Naive thymus-derived CD8-positive, alpha-beta T cell (primary cell): Measurements from ENCODE around the gene LAMTOR4. TPM values are rescaled to one million over a fixed set of nuclear protein-coding genes. Genes with fewer than 3 reads are reported as not detected.
"Not testable (repeated sequence)": the region's sequence is repeated elsewhere in the genome, so short reads cannot be mapped to it uniquely, and the experiment has no call there.

ENCODE experiments used
- ATAC-seq, 2 donors: fragments of 150-1000 bp; cut with Tn5 transposase in 1 of 2; sonication (Bioruptor Pico), chemical (Tn5 transposase) in 1 of 2; 1 replicate in 1 of 2; 2 replicates in 1 of 2; pipeline ENCODE4 v1.10.0; 2021; ENCODE audit warnings: mild to moderate bottlenecking in 2 of 2, moderate library complexity in 2 of 2
- POLR2A ChIA-PET: fragments of 350-600 bp; sonication (Branson Sonifier 250); formaldehyde crosslinking; loops from one replicate; lab custom pipeline; 2021; ENCODE audit warnings: antibody characterized with exemption; lab: Charles Lee
- DNase-seq, 10 donors: peaks; one replicate each; pipeline versions ENCODE4 v3.0.0 to v3.0.0-alpha.2; 2020 to 2022
- H3K27ac Mint-ChIP-seq, 10 donors: one replicate each; pipeline ENCODE4 v1.8.0; 2020 to 2022; ENCODE audit warnings: mild to moderate bottlenecking in 10 of 10, mixed read lengths in 10 of 10, moderate library complexity in 4 of 10, inconsistent platforms in 1 of 10
- H3K27me3 Mint-ChIP-seq, 5 donors: one replicate each; pipeline ENCODE4 v1.8.0; 2021 to 2022; ENCODE audit warnings: mixed read lengths in 5 of 5
- H3K36me3 Mint-ChIP-seq, 3 donors: one replicate each; pipeline ENCODE4 v1.8.0; 2020 to 2022; ENCODE audit warnings: mixed read lengths in 3 of 3, mild to moderate bottlenecking in 2 of 3, inconsistent platforms in 1 of 3
- H3K4me1 Mint-ChIP-seq, 4 donors: one replicate each; pipeline ENCODE4 v1.8.0; 2021 to 2022; ENCODE audit warnings: mixed read lengths in 4 of 4
- H3K4me3 Mint-ChIP-seq, 10 donors: one replicate each; pipeline ENCODE4 v1.8.0; 2020 to 2022; ENCODE audit warnings: mild to moderate bottlenecking in 10 of 10, mixed read lengths in 10 of 10, moderate library complexity in 6 of 10, inconsistent platforms in 1 of 10
- H3K9me3 Mint-ChIP-seq, 9 donors: one replicate each; pipeline ENCODE4 v1.8.0; 2020 to 2022; ENCODE audit warnings: mixed read lengths in 9 of 9, mild to moderate bottlenecking in 3 of 9, inconsistent platforms in 1 of 9, moderate library complexity in 1 of 9
- polyA plus RNA-seq, 3 donors: library from polyadenylated mRNA; unstranded; fragments of 300-500 nt; fragmentation: Illumina TruSeq; gene quantifications; one replicate each; pipeline ENCODE4 v1.2.3, GENCODE V29; 2021
- total RNA-seq, 8 experiments: library from RNA in 2 of 8; stranded (reverse) in 2 of 8; gene quantifications; one replicate each; pipeline ENCODE4 v1.2.3 and lab custom pipeline; 2021 to 2026

The LAMTOR4 gene
- total and polyA plus RNA-seq, 5 experiments from 2014 or later = 170 to 435 (median 403) TPM

- Mint-ChIP-seq H3K9me3 (no peaks in the 10 kb centered on the region), H3K36me3 (peaks cover 0 to 5% (median 0%) of the 10 kb centered on the region in 3 donors), H3K27ac (peak overlapping the region in 9 of 10 donors; percentile 30 to 100 (median 74)), H3K27me3 (no peaks in the 10 kb centered on the region), H3K4me3 (peak overlapping the region in 9 of 10 donors; percentile 43 to 99 (median 98)), H3K4me1 (peaks cover 19 to 58% (median 48%) of the 10 kb centered on the region in 4 donors)
- ATAC-seq (no peak), DNase-seq (no peak)
- POLR2A ChIA-PET = interaction anchor here (0.6 to 15.9 kb wide), 12 partner anchors 10 to 304 kb away, joined by 3 to 252 read pairs (median 4); partner anchors contain the start of genes AP4M1, COPS6, LAMTOR4 and MCM7
These were observed 24.2 kb upstream of the LAMTOR4 start for GRCh38 chr7:100124301-100125230.

- Mint-ChIP-seq H3K27me3 (no peaks in the 10 kb centered on the region), H3K27ac (peak overlapping the region; percentile 99 to 100 (median 100)), H3K9me3 (no peaks in the 10 kb centered on the region), H3K4me1 (peaks cover 13 to 50% (median 44%) of the 10 kb centered on the region in 4 donors), H3K4me3 (peak overlapping the region; percentile 97 to 100 (median 99)), H3K36me3 (peaks cover 0 to 5% (median 0%) of the 10 kb centered on the region in 3 donors)
- POLR2A ChIA-PET = interaction anchor here (0.6 to 15.9 kb wide), 29 partner anchors 8 to 311 kb away, joined by 3 to 252 read pairs (median 4); partner anchors contain the start of genes AP4M1, COPS6, GAL3ST4 and GPC2
- ATAC-seq = peak in 1 of 2 donors; percentile 1
- DNase-seq = peak in 1 of 10 donors; percentile 6
These were observed 22.3 kb upstream of the LAMTOR4 start for GRCh38 chr7:100126239-100126930.

GRCh38 chr7:100126931-100127865 is 21.5 kb upstream of the LAMTOR4 start, which contains the start of gene MBLAC1:
Gene MBLAC1 (plus strand): TSS chr7:100126967. CDS start chr7:100127396, 429 bp downstream.
- Mint-ChIP-seq H3K4me1 (peaks cover 14 to 49% (median 45%) of the 10 kb centered on the region in 4 donors), H3K27ac (peak within 1 kb of the TSS; percentile 99 to 100 (median 100)), H3K36me3 (peaks cover 0 to 5% (median 0%) of the 10 kb centered on the region in 3 donors), H3K4me3 (peak within 1 kb of the TSS; percentile 97 to 100 (median 99)), H3K27me3 (no peaks in the 10 kb centered on the region), H3K9me3 (no peaks in the 10 kb centered on the region)
- peak; percentile 84 to 98 (median 91) for DNase-seq
- POLR2A ChIA-PET = interaction anchor here (0.6 to 15.9 kb wide), 31 partner anchors 7 to 310 kb away, joined by 3 to 252 read pairs (median 5); partner anchors contain the start of genes AP4M1, COPS6, GAL3ST4 and GPC2
- ATAC-seq = peak; percentile 75 to 77

GRCh38 chr7:100127866-100128636 is 20.7 kb upstream of the LAMTOR4 start:
- POLR2A ChIA-PET = interaction anchor here (0.6 to 15.9 kb wide), 14 partner anchors 8 to 302 kb away, joined by 3 to 252 read pairs (median 4); partner anchors contain the start of genes AP4M1, COPS6, GPC2 and LAMTOR4
- peaks cover 19 to 52% (median 50%) of the 10 kb centered on the region in 4 donors for H3K4me1 Mint-ChIP-seq
- no peaks in the 10 kb centered on the region for H3K9me3 Mint-ChIP-seq
- no peaks in the 10 kb centered on the region for H3K27me3 Mint-ChIP-seq
- peak overlapping the region in 9 of 10 donors; percentile 50 to 90 (median 85) for H3K27ac Mint-ChIP-seq
- peak overlapping the region; percentile 73 to 99 (median 83) for H3K4me3 Mint-ChIP-seq
- ATAC-seq = peak; percentile 9 to 11
- H3K36me3 Mint-ChIP-seq = peaks cover 0 to 2% (median 0%) of the 10 kb centered on the region in 3 donors
- peak in 4 of 10 donors; percentile 11 to 38 (median 32) for DNase-seq

GRCh38 chr7:100128637-100128963 is 20.1 kb upstream of the LAMTOR4 start:
- no peaks in the 10 kb centered on the region for H3K36me3 Mint-ChIP-seq
- H3K4me1 Mint-ChIP-seq = peaks cover 19 to 53% (median 50%) of the 10 kb centered on the region in 4 donors
- peak overlapping the region in 7 of 10 donors; percentile 7 to 88 (median 82) for H3K27ac Mint-ChIP-seq
- H3K9me3 Mint-ChIP-seq = no peaks in the 10 kb centered on the region
- POLR2A ChIA-PET = interaction anchor here (0.6 to 15.9 kb wide), 14 partner anchors 8 to 302 kb away, joined by 3 to 252 read pairs (median 3); partner anchors contain the start of genes AP4M1, COPS6, GPC2 and LAMTOR4
- H3K4me3 Mint-ChIP-seq = peak overlapping the region; percentile 73 to 99 (median 83)
- DNase-seq (no peak), ATAC-seq (no peak)
- no peaks in the 10 kb centered on the region for H3K27me3 Mint-ChIP-seq

GRCh38 chr7:100130220-100130607 is 18.5 kb upstream of the LAMTOR4 start:
- H3K36me3 Mint-ChIP-seq, H3K4me3 Mint-ChIP-seq: not testable (repeated sequence)
- POLR2A ChIA-PET = interaction anchor here (0.6 to 15.9 kb wide), 8 partner anchors 10 to 136 kb away, joined by 3 to 252 read pairs (median 7); partner anchors contain the start of genes AP4M1, CNPY4, GPC2 and LAMTOR4

GRCh38 chr7:100130608-100131453 is 17.9 kb upstream of the LAMTOR4 start:
- no peaks in the 10 kb centered on the region for H3K9me3 Mint-ChIP-seq
- H3K27ac Mint-ChIP-seq = peak overlapping the region in 2 of 10 donors; percentile 4 to 22
- H3K27me3 Mint-ChIP-seq = no peaks in the 10 kb centered on the region
- DNase-seq (peak; percentile 70 to 89 (median 82)), ATAC-seq (no peak)
- peaks cover 14 to 35% (median 34%) of the 10 kb centered on the region in 4 donors for H3K4me1 Mint-ChIP-seq
- peak overlapping the region in 4 of 10 donors; percentile 8 to 31 (median 17) for H3K4me3 Mint-ChIP-seq
- H3K36me3 Mint-ChIP-seq = no peaks in the 10 kb centered on the region
- POLR2A ChIA-PET = interaction anchor here (0.6 to 15.9 kb wide), 9 partner anchors 11 to 298 kb away, joined by 3 to 252 read pairs (median 5); partner anchors contain the start of genes AP4M1, CNPY4, GPC2 and MCM7

More at GRCh38 chr7:100130220-100130607, 18.5 kb upstream of the LAMTOR4 start:
- peaks cover 14 to 41% (median 39%) of the 10 kb centered on the region in 4 donors for H3K4me1 Mint-ChIP-seq
- H3K27ac Mint-ChIP-seq, DNase-seq, H3K27me3 Mint-ChIP-seq, H3K9me3 Mint-ChIP-seq, ATAC-seq: not testable (repeated sequence)

- no peaks in the 10 kb centered on the region for H3K27me3 Mint-ChIP-seq
- ATAC-seq (no peak), DNase-seq (no peak)
- H3K9me3 Mint-ChIP-seq = no peaks in the 10 kb centered on the region
- POLR2A ChIA-PET = interaction anchor here (0.7 to 3.0 kb wide), 9 partner anchors 11 to 275 kb away, joined by 3 to 16 read pairs (median 5); partner anchors contain the start of genes GAL3ST4, LAMTOR4, PVRIG and TRAPPC14
- no peaks in the 10 kb centered on the region for H3K36me3 Mint-ChIP-seq
- peaks cover 9 to 29% (median 22%) of the 10 kb centered on the region in 4 donors for H3K4me1 Mint-ChIP-seq
- H3K27ac Mint-ChIP-seq = peak overlapping the region in 4 of 10 donors; percentile 50 to 82 (median 63)
- H3K4me3 Mint-ChIP-seq = peak overlapping the region in 2 of 10 donors; percentile 14 to 24
These were observed 16.6 kb upstream of the LAMTOR4 start for GRCh38 chr7:100132126-100132525.

- H3K4me1 Mint-ChIP-seq = peaks cover 9 to 29% (median 24%) of the 10 kb centered on the region in 4 donors
- H3K4me3 Mint-ChIP-seq = peak overlapping the region in 3 of 10 donors; percentile 14 to 59 (median 28)
- H3K27ac Mint-ChIP-seq = peak overlapping the region in 8 of 10 donors; percentile 3 to 82 (median 32)
- ATAC-seq = peak; percentile 77 to 78
- H3K9me3 Mint-ChIP-seq = no peaks in the 10 kb centered on the region
- no peaks in the 10 kb centered on the region for H3K27me3 Mint-ChIP-seq
- no peaks in the 10 kb centered on the region for H3K36me3 Mint-ChIP-seq
- DNase-seq = peak; percentile 44 to 82 (median 61)
- POLR2A ChIA-PET = interaction anchor here (0.7 to 3.0 kb wide), 11 partner anchors 12 to 275 kb away, joined by 3 to 16 read pairs (median 5); partner anchors contain the start of genes GAL3ST4, LAMTOR4, PVRIG and TRAPPC14
These were observed 16.0 kb upstream of the LAMTOR4 start for GRCh38 chr7:100132697-100133151.
